NCI-H2171 (cell line): ENCODE measurements around the gene AK4.

ENCODE experiments used
- DNase-seq: peaks from one replicate; lab custom pipeline; 2025; lab: John Stamatoyannopoulos, UW

Gene AK4

GRCh38 chr1:65176591-65176990 is 28.6 kb downstream of the AK4 start:
- no peak for DNase-seq

GRCh38 chr1:65177457-65177856 is 29.5 kb downstream of the AK4 start:
- DNase-seq, result no peak

- no peak for DNase-seq
These were observed 30.2 kb downstream of the AK4 start for GRCh38 chr1:65178235-65178634.

GRCh38 chr1:65179148-65179547 is 31.1 kb downstream of the AK4 start:
- DNase-seq, result no peak

GRCh38 chr1:65180977-65181376 is 33.0 kb downstream of the AK4 start:
- no peak for DNase-seq

- DNase-seq, result no peak
These were observed 34.8 kb downstream of the AK4 start for GRCh38 chr1:65182658-65183268.

GRCh38 chr1:65189576-65190115 is 41.6 kb downstream of the AK4 start:
- no peak for DNase-seq

- DNase-seq, result no peak
These were observed 42.2 kb downstream of the AK4 start for GRCh38 chr1:65190229-65190628.

- no peak for DNase-seq
These were observed 45.2 kb downstream of the AK4 start for GRCh38 chr1:65193129-65193695.

- DNase-seq, result peak; percentile 20
These were observed 47.8 kb downstream of the AK4 start for GRCh38 chr1:65195495-65196417.

- no peak for DNase-seq
These were observed 48.9 kb downstream of the AK4 start for GRCh38 chr1:65196926-65197325.

- DNase-seq, result no peak
These were observed 49.6 kb downstream of the AK4 start for GRCh38 chr1:65197636-65198035.

GRCh38 chr1:65198096-65198495 is 50.1 kb downstream of the AK4 start:
- no peak for DNase-seq

- no peak for DNase-seq
These were observed 52.4 kb downstream of the AK4 start for GRCh38 chr1:65200411-65200810.

GRCh38 chr1:65206836-65207235 is 58.8 kb downstream of the AK4 start:
- DNase-seq, result no peak

GRCh38 chr1:65207317-65207716 is 59.3 kb downstream of the AK4 start:
- DNase-seq, result no peak

- no peak for DNase-seq
These were observed 60.6 kb downstream of the AK4 start for GRCh38 chr1:65208563-65208973.

- DNase-seq, result no peak
These were observed 61.2 kb downstream of the AK4 start for GRCh38 chr1:65209005-65209885.

- no peak for DNase-seq
These were observed 62.3 kb downstream of the AK4 start for GRCh38 chr1:65210325-65210724.

- DNase-seq, result no peak
These were observed 63.3 kb downstream of the AK4 start for GRCh38 chr1:65211331-65211730.

- no peak for DNase-seq
These were observed 65.4 kb downstream of the AK4 start for GRCh38 chr1:65213271-65214023.
